ENCODE data around the gene GUCY1A2. TPM values are rescaled to one million over a fixed set of nuclear protein-coding genes. Genes with fewer than 3 reads are reported as not detected.

Gene GUCY1A2
- total and polyA plus RNA-seq, 11 donors, result 0.93 to 14.1 (median 10.1) TPM

GRCh38 chr11:106724293-106724892 lies 293.9 kb downstream of the GUCY1A2 start:
- Histone ChIP-seq H3K4me3 (no peak overlapping the region), H3K36me3 (no peaks in the 10 kb centered on the region), H3K9me3 (no peaks in the 10 kb centered on the region), H3K27ac (no peak overlapping the region), H3K4me1 (no peaks in the 10 kb centered on the region), H3K27me3 (no peaks in the 10 kb centered on the region)
- no peak for DNase-seq
- ATAC-seq, result peak in 1 of 4 donors; percentile 18
- intact Hi-C loops (cut with DNase I), result loop anchor here in 9 of 10 donors (5.0 to 10.0 kb wide), 4 partner anchors 293 to 313 kb away; partner anchors contain the start of gene GUCY1A2 (in 3 of the 9)
- WGBS, 4 donors, result 49 to 56% (median 51%) methylated on average over 5 of the region's 5 CpGs
- TF ChIP-seq CTCF (IDR thresholded peaks at IDR 0.05) (no peak), POLR2A (IDR thresholded peaks at IDR 0.05) (no peak)

GRCh38 chr11:106723071-106723470 lies 295.2 kb downstream of the GUCY1A2 start:
- H3K27me3 ChIP-seq, result no peaks in the 10 kb centered on the region
- H3K36me3 ChIP-seq, result no peaks in the 10 kb centered on the region
- no peaks in the 10 kb centered on the region for H3K9me3 ChIP-seq
- 71 to 77% (median 75%) methylated on average over 3 of the region's 3 CpGs for WGBS, 4 donors
- intact Hi-C loops (cut with DNase I), result loop anchor here in 9 of 10 donors (2.0 to 10.0 kb wide), 5 partner anchors 294 to 314 kb away; partner anchors contain the start of gene GUCY1A2 (in 4 of the 9)
- no peak overlapping the region for H3K4me3 ChIP-seq
- TF ChIP-seq POLR2A (IDR thresholded peaks at IDR 0.05), result no peak
- no peak for TF ChIP-seq CTCF (IDR thresholded peaks at IDR 0.05)
- H3K27ac ChIP-seq, result no peak overlapping the region
- no peaks in the 10 kb centered on the region for H3K4me1 ChIP-seq
- DNase-seq (no peak), ATAC-seq (no peak)

GRCh38 chr11:106717222-106717621 lies 301.1 kb downstream of the GUCY1A2 start:
- H3K27ac ChIP-seq, result no peak overlapping the region
- ATAC-seq (no peak), DNase-seq (no peak)
- H3K27me3 ChIP-seq, result no peaks in the 10 kb centered on the region
- no peaks in the 10 kb centered on the region for H3K9me3 ChIP-seq
- TF ChIP-seq CTCF (IDR thresholded peaks at IDR 0.05), result no peak
- no peak for TF ChIP-seq POLR2A (IDR thresholded peaks at IDR 0.05)
- H3K4me1 ChIP-seq, result no peaks in the 10 kb centered on the region
- intact Hi-C loops (cut with DNase I), result loop anchor here in 2 of 10 donors (5.0 to 10.0 kb wide), 2 partner anchors 62 to 300 kb away; partner anchors contain the start of gene GUCY1A2 (in 1 of the 2)
- no peaks in the 10 kb centered on the region for H3K36me3 ChIP-seq
- H3K4me3 ChIP-seq, result no peak overlapping the region
- WGBS, 4 donors, result 68 to 80% (median 77%) methylated on average over 2 of the region's 2 CpGs

GRCh38 chr11:106714199-106714598 lies 304.1 kb downstream of the GUCY1A2 start:
- TF ChIP-seq CTCF (IDR thresholded peaks at IDR 0.05) (no peak), POLR2A (IDR thresholded peaks at IDR 0.05) (no peak)
- no peak overlapping the region for H3K27ac ChIP-seq
- 72 to 91% (median 82%) methylated on average over 1 of the region's 1 CpG for WGBS, 4 donors
- intact Hi-C loops (cut with DNase I), result loop anchor here in 1 of 10 donors (5.0 to 10.0 kb wide), 2 partner anchors 59 to 308 kb away; no protein-coding TSS in a partner anchor
- no peaks in the 10 kb centered on the region for H3K27me3 ChIP-seq
- H3K36me3 ChIP-seq, result no peaks in the 10 kb centered on the region
- no peak overlapping the region for H3K4me3 ChIP-seq
- H3K4me1 ChIP-seq, result no peaks in the 10 kb centered on the region
- no peak for ATAC-seq
- no peaks in the 10 kb centered on the region for H3K9me3 ChIP-seq
- DNase-seq, result no peak
